Sigmoid colon (tissue), 4 donors: ENCODE results near the gene ZSWIM6.

Source experiments
- POLR2AphosphoS5 ChIP-seq, 4 donors: sonication (generic); formaldehyde crosslinking; IDR thresholded peaks; one replicate each; pipeline ENCODE4 v1.6.1; 2017; ENCODE audit warnings: antibody characterized with exemption in 4 of 4
- TF ChIP-seq, protein P1 (sequence below), 4 experiments: fragments of 450-650 bp in 3 of 4; fragments of 200-600 bp in 1 of 4; IDR thresholded peaks; one replicate each; pipeline ENCODE4 v1.5.1; 2016 to 2019; ENCODE audit warnings: antibody characterized with exemption in 4 of 4, mild to moderate bottlenecking in 3 of 4, moderate library complexity in 2 of 4

DNA sequence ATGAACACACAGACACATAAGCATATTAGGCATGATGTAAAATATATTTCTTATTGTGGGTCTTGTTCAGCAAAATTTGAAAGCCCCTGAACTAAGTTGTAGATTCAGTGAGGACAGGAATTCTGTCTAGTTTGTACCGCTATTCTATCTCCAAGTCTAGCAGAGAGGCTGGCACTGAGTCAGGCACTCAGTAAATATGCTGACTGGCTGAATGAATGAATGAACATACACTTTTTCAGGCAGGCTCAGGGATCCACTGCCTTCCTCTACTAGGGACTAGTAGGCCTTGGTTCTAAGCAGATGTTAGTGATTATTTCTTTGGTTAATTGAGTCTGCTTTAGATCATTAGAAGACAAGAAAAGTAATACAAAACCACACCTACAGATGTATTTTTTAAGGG is 157.5 kb downstream of the ZSWIM6 start:
- TF ChIP-seq, protein P1, sequence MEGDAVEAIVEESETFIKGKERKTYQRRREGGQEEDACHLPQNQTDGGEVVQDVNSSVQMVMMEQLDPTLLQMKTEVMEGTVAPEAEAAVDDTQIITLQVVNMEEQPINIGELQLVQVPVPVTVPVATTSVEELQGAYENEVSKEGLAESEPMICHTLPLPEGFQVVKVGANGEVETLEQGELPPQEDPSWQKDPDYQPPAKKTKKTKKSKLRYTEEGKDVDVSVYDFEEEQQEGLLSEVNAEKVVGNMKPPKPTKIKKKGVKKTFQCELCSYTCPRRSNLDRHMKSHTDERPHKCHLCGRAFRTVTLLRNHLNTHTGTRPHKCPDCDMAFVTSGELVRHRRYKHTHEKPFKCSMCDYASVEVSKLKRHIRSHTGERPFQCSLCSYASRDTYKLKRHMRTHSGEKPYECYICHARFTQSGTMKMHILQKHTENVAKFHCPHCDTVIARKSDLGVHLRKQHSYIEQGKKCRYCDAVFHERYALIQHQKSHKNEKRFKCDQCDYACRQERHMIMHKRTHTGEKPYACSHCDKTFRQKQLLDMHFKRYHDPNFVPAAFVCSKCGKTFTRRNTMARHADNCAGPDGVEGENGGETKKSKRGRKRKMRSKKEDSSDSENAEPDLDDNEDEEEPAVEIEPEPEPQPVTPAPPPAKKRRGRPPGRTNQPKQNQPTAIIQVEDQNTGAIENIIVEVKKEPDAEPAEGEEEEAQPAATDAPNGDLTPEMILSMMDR (IDR thresholded peaks at IDR 0.05): no peak
- no peak for TF ChIP-seq POLR2AphosphoS5 (IDR thresholded peaks at IDR 0.05)
